GM10266 (cell line): ENCODE data around the gene ACTRT2.

Experiments
- DNase-seq: peaks from one replicate; pipeline ENCODE4 v3.0.0; 2012; ENCODE audit errors: extremely low spot score
- TF ChIP-seq, protein P1 (sequence below): IDR thresholded peaks from 2 replicates; pipeline ENCODE4 v1.5.1; 2012; ENCODE audit warnings: mild to moderate bottlenecking, low read depth; ENCODE audit not compliant: control insufficient read depth, insufficient read depth; ENCODE audit errors: missing control alignments

The ACTRT2 gene

DNA sequence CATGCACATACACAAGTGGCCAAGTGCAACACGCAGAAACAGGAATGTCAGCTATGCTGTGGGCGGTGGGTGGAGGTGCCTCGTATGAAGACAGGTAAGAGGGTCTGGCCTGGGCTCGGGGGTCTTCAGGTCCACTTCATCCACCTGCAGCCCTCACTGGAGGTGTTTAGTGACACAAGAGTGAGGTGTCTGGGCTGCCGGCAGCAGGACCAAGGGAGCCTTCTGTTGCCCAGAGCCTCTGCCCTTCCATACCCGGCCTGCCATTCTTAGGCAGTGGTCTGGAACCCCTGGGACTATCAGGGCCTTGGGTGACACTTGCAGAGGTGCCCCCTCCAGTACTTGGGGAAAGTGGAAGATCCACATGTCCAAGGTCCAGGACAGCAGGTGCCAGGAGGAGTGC, 21.7 kb upstream of the ACTRT2 start:
- no peak for DNase-seq
- TF ChIP-seq, protein P1, sequence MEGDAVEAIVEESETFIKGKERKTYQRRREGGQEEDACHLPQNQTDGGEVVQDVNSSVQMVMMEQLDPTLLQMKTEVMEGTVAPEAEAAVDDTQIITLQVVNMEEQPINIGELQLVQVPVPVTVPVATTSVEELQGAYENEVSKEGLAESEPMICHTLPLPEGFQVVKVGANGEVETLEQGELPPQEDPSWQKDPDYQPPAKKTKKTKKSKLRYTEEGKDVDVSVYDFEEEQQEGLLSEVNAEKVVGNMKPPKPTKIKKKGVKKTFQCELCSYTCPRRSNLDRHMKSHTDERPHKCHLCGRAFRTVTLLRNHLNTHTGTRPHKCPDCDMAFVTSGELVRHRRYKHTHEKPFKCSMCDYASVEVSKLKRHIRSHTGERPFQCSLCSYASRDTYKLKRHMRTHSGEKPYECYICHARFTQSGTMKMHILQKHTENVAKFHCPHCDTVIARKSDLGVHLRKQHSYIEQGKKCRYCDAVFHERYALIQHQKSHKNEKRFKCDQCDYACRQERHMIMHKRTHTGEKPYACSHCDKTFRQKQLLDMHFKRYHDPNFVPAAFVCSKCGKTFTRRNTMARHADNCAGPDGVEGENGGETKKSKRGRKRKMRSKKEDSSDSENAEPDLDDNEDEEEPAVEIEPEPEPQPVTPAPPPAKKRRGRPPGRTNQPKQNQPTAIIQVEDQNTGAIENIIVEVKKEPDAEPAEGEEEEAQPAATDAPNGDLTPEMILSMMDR: no peak

DNA sequence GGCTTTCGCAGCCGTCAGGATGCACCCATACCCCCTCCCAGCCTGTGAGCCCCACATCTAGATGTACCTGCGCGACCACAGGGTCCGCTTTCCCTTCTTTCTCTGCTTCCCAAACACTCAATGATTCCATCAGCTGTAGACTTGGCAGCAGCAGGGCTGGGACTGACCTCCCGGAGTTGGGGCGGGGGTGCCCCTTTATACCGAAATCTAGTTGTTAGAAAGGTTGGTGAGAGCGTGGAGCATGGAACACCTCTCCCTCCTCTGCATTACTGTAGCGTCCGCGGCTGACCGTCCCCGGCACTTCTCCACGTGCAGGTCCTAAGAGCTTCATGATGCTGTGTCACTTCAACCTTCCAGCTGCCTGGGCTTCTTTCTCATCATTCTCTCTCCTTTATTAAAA, 21.1 kb upstream of the ACTRT2 start:
- no peak for DNase-seq
- TF ChIP-seq, protein P1: no peak

DNA sequence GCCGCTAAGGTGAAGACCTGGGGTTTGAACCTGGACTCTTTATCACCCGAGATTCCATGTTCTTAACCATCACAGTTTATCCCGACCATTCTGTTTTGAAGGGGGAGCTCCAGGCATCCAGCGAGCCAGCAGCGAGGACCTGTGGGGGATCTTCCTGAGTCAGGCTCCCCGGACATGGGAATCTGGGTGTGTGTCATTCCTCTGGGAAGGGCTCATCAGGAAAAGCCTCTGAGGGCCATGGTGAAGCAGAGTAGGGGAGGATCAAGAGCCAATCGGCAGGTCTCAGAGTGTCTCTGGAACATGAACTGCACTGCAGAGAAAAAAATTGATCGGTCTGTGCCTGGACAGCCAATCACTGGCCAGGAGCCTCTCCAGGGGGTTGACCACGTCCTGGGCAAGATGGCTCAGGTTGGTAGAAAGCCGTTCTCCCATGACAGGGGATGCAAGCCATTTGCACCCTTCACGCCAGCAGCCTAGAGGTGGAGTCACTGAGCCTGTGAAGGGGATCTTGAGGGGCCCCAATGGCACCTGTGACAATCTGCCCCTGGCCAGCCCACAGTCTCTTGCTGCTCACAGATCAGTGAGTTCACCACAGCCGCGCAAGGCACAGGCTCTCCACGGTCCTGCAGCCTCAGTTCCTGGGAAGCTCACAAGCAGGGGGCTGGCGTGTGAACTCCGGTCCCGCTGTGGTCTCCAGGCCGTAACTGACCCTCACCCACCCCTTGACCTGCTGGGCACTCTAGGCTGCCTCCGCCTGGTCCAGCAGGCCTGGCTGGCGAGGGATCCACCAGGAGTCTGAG, 20.4 kb upstream of the ACTRT2 start:
- DNase-seq: no peak
- TF ChIP-seq, protein P1: no peak

DNA sequence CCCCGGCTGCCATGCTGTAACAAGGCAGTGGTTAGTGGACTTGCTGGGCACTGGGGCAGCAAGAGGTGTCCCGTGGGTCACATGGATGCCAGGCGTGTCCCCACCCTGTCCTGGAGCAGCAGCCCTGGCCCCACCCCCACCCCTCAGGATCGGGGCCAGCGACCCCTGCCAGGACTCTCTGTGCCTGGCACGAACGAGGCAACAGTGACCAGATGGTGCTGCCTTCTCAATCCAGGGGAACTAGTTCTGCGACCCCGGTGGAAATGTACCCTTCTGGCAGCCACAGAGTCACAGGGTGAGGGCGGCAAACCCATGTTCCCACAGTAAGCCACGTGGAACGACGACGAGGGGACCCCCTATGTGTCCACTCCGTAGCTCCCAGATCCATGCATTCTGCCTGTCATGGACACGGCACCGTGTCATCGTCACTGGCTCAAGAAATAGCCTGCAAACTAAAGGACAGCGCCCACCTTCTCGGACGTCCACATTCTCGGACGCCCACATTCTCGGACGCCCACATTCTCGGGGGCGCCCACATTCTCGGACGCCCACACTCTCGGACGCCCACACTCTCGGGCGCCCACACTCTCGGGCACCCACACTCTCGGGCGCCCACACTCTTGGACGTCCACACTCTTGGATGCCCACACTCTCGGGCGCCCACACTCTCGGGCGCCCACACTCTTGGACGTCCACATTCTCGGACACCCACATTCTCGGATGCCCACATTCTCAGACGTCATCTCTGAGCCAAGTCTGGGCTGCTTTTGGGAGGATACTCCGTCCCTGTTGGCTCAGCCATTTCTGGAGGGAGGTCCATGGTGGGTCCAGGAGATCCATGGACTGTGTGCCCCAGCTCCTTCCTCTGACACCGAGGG, 19.6 kb upstream of the ACTRT2 start:
- TF ChIP-seq, protein P1: no peak
- DNase-seq: no peak

DNA sequence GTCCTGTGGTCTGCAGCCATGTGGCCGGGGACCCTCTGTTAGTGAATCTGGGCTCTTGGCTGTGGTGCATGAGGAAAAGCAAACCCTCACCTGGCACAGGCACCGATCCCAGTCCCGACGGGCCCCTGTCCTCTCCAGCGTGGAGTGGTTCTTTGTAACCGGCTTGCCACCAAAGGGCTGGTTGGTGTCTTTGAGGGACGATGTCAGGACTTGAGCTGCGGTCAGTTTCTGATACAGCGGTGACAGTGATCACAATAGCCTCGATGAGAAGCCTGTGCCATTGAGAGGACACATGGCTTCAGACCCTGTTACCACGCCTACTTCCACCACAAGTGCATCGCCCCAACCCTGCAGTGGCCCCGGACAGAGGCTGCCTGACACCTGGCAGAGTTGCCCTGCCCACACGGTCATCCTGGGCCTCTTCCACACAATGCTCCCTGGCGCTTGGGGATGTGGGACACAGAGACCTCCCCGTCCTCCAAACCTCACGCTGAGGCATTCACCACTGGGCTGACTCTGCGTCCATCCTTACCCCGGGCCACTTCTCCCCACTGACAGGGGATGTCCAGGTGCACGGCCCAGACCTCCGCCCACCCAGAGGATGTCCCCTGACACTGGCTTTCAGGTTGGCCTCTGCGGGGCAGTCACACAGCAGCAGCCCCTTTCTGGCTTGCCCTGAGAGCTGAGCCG, 18.8 kb upstream of the ACTRT2 start:
- DNase-seq: no peak
- TF ChIP-seq, protein P1: no peak

DNA sequence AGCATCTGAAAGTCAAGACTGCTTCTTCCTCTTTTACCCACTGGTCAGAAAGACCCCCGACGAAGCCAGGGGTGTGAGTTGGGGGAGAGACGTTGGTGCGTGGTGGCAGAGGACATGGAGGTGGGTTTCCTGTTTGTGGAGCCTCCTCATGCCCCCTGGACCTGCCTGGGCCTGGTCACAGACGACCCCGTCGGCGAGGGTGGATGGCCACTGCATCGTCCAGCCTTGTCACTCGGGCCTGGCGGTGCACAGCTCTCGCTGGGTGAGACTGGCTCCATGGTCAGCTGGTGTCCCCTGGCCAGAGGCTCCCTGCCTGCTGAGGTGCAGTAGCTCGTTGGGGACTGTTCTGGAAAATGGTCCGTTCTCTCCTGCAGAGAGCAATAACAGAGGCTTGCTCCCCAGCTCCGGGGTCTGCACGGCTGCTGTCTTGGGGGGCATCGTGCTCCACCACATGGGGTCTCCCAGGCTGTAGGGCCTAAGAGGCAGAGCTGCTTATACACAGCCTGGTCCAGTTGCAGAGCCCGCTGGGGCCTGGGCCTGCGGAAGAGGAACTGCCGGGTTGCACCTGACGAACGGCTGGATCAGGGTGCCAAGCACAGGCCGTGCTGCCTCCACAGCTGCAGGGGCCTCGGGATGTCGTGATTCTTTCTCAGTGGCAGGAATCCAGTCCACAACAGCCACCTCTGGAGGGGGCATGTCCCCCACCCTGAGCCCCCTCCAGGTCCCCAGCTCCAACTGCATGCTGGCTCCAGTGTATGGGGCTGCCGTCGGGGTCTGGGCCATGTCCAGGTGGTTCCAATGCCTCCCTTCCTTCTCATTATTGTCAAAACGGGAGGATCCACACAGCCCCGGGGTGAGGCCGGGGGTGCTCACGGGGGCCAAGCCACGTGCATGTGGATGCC, 18.0 kb upstream of the ACTRT2 start:
- no peak for DNase-seq
- TF ChIP-seq, protein P1: no peak
